Kidney glomerular epithelial cell (primary cell): Measurements from ENCODE around the gene TMEM139.

ENCODE experiments used
- DNase-seq: peaks from one replicate; lab custom pipeline; 2025; lab: John Stamatoyannopoulos, UW

The TMEM139 gene

GRCh38 chr7:143284591-143285469, at the start of gene TMEM139:
Gene TMEM139 (plus strand): TSS chr7:143284958. CDS start chr7:143285958, 1,000 bp downstream.
- DNase-seq: peak; percentile 83

- DNase-seq: no peak
Observed at GRCh38 chr7:143235561-143235960, 49.2 kb upstream of the TMEM139 start.

GRCh38 chr7:143236408-143236990, 48.3 kb upstream of the TMEM139 start:
- DNase-seq: no peak

GRCh38 chr7:143237366-143237765, 47.4 kb upstream of the TMEM139 start:
- no peak for DNase-seq

- no peak for DNase-seq
Observed at GRCh38 chr7:143238289-143238980, 46.3 kb upstream of the TMEM139 start.

GRCh38 chr7:143239813-143240212, 44.9 kb upstream of the TMEM139 start:
- DNase-seq: no peak

- peak; percentile 84 for DNase-seq
Observed at GRCh38 chr7:143240291-143241168, 44.2 kb upstream of the TMEM139 start.

- DNase-seq: no peak
Observed at GRCh38 chr7:143242306-143242705, 42.5 kb upstream of the TMEM139 start.

GRCh38 chr7:143243111-143243510, 41.6 kb upstream of the TMEM139 start:
- DNase-seq: no peak

GRCh38 chr7:143243614-143244013, 41.1 kb upstream of the TMEM139 start:
- DNase-seq: no peak

GRCh38 chr7:143244321-143244720, 40.4 kb upstream of the TMEM139 start:
- DNase-seq: no peak

GRCh38 chr7:143245123-143245522, 39.6 kb upstream of the TMEM139 start:
- DNase-seq: no peak

GRCh38 chr7:143247372-143247771, 37.4 kb upstream of the TMEM139 start:
- no peak for DNase-seq

GRCh38 chr7:143248761-143249354, 35.9 kb upstream of the TMEM139 start:
- no peak for DNase-seq

GRCh38 chr7:143250199-143250598, 34.6 kb upstream of the TMEM139 start:
- DNase-seq: no peak

GRCh38 chr7:143250822-143251221, 33.9 kb upstream of the TMEM139 start:
- DNase-seq: no peak

- DNase-seq: no peak
Observed at GRCh38 chr7:143252006-143252405, 32.8 kb upstream of the TMEM139 start.

GRCh38 chr7:143255564-143255963, 29.2 kb upstream of the TMEM139 start:
- no peak for DNase-seq

GRCh38 chr7:143256325-143256724, 28.4 kb upstream of the TMEM139 start:
- DNase-seq: no peak

- no peak for DNase-seq
Observed at GRCh38 chr7:143256932-143257331, 27.8 kb upstream of the TMEM139 start.

- DNase-seq: no peak
Observed at GRCh38 chr7:143257501-143257900, 27.3 kb upstream of the TMEM139 start.
